ENCODE measurements around the gene ATXN1.

Gene ATXN1

GRCh38 chr6:16742116-16742515, 19.1 kb downstream of the ATXN1 start:
- DNase-seq, result no peak

- DNase-seq, result peak; percentile 64 to 88 (median 85)
Measured at GRCh38 chr6:16741112-16742016, 19.9 kb downstream of the ATXN1 start.

- DNase-seq, result peak in 2 of 3 donors; percentile 26 to 40
Measured at GRCh38 chr6:16740097-16740496, 21.2 kb downstream of the ATXN1 start.

- DNase-seq, result no peak
Measured at GRCh38 chr6:16739329-16739801, 21.9 kb downstream of the ATXN1 start.

GRCh38 chr6:16737925-16738324, 23.3 kb downstream of the ATXN1 start:
- no peak for DNase-seq

GRCh38 chr6:16736856-16737775, 24.1 kb downstream of the ATXN1 start:
- DNase-seq, result peak; percentile 53 to 84 (median 77)

- DNase-seq, result no peak
Measured at GRCh38 chr6:16735014-16735413, 26.2 kb downstream of the ATXN1 start.

GRCh38 chr6:16733085-16733484, 28.2 kb downstream of the ATXN1 start:
- no peak for DNase-seq

- DNase-seq, result no peak
Measured at GRCh38 chr6:16731478-16732051, 29.7 kb downstream of the ATXN1 start.

GRCh38 chr6:16730738-16731477, 30.4 kb downstream of the ATXN1 start:
- DNase-seq, result no peak

GRCh38 chr6:16729744-16730143, 31.5 kb downstream of the ATXN1 start:
- no peak for DNase-seq

GRCh38 chr6:16729183-16729691, 32.0 kb downstream of the ATXN1 start:
- peak in 2 of 3 donors; percentile 63 to 64 for DNase-seq

GRCh38 chr6:16728513-16729182, 32.6 kb downstream of the ATXN1 start:
- DNase-seq, result no peak

- peak; percentile 87 to 94 (median 92) for DNase-seq
Measured at GRCh38 chr6:16727996-16728395, 33.3 kb downstream of the ATXN1 start.

GRCh38 chr6:16725145-16725864, 36.0 kb downstream of the ATXN1 start:
- DNase-seq, result peak; percentile 43 to 80 (median 78)

GRCh38 chr6:16723826-16724225, 37.4 kb downstream of the ATXN1 start:
- DNase-seq, result peak; percentile 81 to 95 (median 93)

GRCh38 chr6:16723402-16723801, 37.9 kb downstream of the ATXN1 start:
- no peak for DNase-seq

- DNase-seq, result no peak
Measured at GRCh38 chr6:16722630-16723029, 38.6 kb downstream of the ATXN1 start.

- no peak for DNase-seq
Measured at GRCh38 chr6:16721977-16722376, 39.3 kb downstream of the ATXN1 start.

- no peak for DNase-seq
Measured at GRCh38 chr6:16720861-16721260, 40.4 kb downstream of the ATXN1 start.

- DNase-seq, result no peak
Measured at GRCh38 chr6:16719488-16719887, 41.8 kb downstream of the ATXN1 start.

Data from suppressor macrophage treated with lipopolysaccharide for 1 hour (primary cell).